ENCODE measurements around the gene CPA3. TPM values are rescaled to one million over a fixed set of nuclear protein-coding genes. Genes with fewer than 3 reads are reported as not detected.

CPA3 gene
- total RNA-seq, 4 donors from 2014 or later: 0.19 to 66.8 (median 7.1) TPM

- no peaks in the 10 kb centered on the region for H3K36me3 ChIP-seq
- peak overlapping the region in 1 of 4 donors; percentile 10 for H3K27ac ChIP-seq
- no peak for DNase-seq
- no peak for TF ChIP-seq POLR2A (IDR thresholded peaks at IDR 0.05)
- TF ChIP-seq CTCF (IDR thresholded peaks at IDR 0.05): no peak
- peaks cover 0 to 12% (median 0%) of the 10 kb centered on the region in 4 donors for H3K27me3 ChIP-seq
- intact Hi-C loops (cut with DNase I): no loop called here
- H3K4me3 ChIP-seq: peak overlapping the region in 1 of 4 donors; percentile 8
- H3K9me3 ChIP-seq: no peaks in the 10 kb centered on the region
- 81 to 90% methylated on average over 4 of the region's 4 CpGs for WGBS, 2 donors
- H3K4me1 ChIP-seq: no peaks in the 10 kb centered on the region
These were observed 1.2 kb downstream of the CPA3 start for GRCh38 chr3:148866261-148866660.

GRCh38 chr3:148873270-148873927 is 8.3 kb downstream of the CPA3 start:
- no peaks in the 10 kb centered on the region for H3K9me3 ChIP-seq
- DNase-seq: no peak
- H3K4me1 ChIP-seq: no peaks in the 10 kb centered on the region
- 82 to 87% methylated on average over 8 to 9 of the region's 9 CpGs for WGBS, 2 donors
- H3K4me3 ChIP-seq: no peak overlapping the region
- no peaks in the 10 kb centered on the region for H3K27me3 ChIP-seq
- H3K27ac ChIP-seq: no peak overlapping the region
- intact Hi-C loops (cut with DNase I): no loop called here
- TF ChIP-seq CTCF (IDR thresholded peaks at IDR 0.05) (no peak), POLR2A (IDR thresholded peaks at IDR 0.05) (no peak)
- no peaks in the 10 kb centered on the region for H3K36me3 ChIP-seq

GRCh38 chr3:148873977-148874376 is 8.9 kb downstream of the CPA3 start:
- WGBS, 2 donors: 20 to 50% methylated on average over 1 of the region's 1 CpG
- DNase-seq: no peak

GRCh38 chr3:148878095-148878494 is 13.0 kb downstream of the CPA3 start:
- DNase-seq: no peak
- Histone ChIP-seq H3K36me3 (no peaks in the 10 kb centered on the region), H3K4me3 (no peak overlapping the region), H3K27ac (no peak overlapping the region), H3K4me1 (no peaks in the 10 kb centered on the region), H3K27me3 (no peaks in the 10 kb centered on the region), H3K9me3 (no peaks in the 10 kb centered on the region)
- intact Hi-C loops (cut with DNase I): no loop called here
- TF ChIP-seq POLR2A (IDR thresholded peaks at IDR 0.05) (no peak), CTCF (IDR thresholded peaks at IDR 0.05) (no peak)

More at GRCh38 chr3:148873977-148874376, 8.9 kb downstream of the CPA3 start:
- no peaks in the 10 kb centered on the region for H3K36me3 ChIP-seq
- no peaks in the 10 kb centered on the region for H3K9me3 ChIP-seq
- no peaks in the 10 kb centered on the region for H3K4me1 ChIP-seq
- TF ChIP-seq POLR2A (IDR thresholded peaks at IDR 0.05) (no peak), CTCF (IDR thresholded peaks at IDR 0.05) (no peak)
- no peaks in the 10 kb centered on the region for H3K27me3 ChIP-seq
- intact Hi-C loops (cut with DNase I): no loop called here
- H3K27ac ChIP-seq: no peak overlapping the region
- no peak overlapping the region for H3K4me3 ChIP-seq

- TF ChIP-seq CTCF (IDR thresholded peaks at IDR 0.05) (no peak), POLR2A (IDR thresholded peaks at IDR 0.05) (no peak)
- Histone ChIP-seq H3K27me3 (no peaks in the 10 kb centered on the region), H3K4me3 (no peak overlapping the region), H3K36me3 (no peaks in the 10 kb centered on the region), H3K9me3 (no peaks in the 10 kb centered on the region), H3K27ac (no peak overlapping the region), H3K4me1 (no peaks in the 10 kb centered on the region)
- DNase-seq: no peak
- intact Hi-C loops (cut with DNase I): no loop called here
These were observed 14.2 kb downstream of the CPA3 start for GRCh38 chr3:148879256-148879655.

Data from esophagus squamous epithelium (tissue), 5 donors.